Neural cell (in vitro differentiated cells): ENCODE results near the gene NOS1AP.

ENCODE experiments used
- MXI1 ChIP-seq: fragments of 450-650 bp; conservative IDR thresholded peaks from 2 replicates; pipeline ENCODE4 v1.6.1; 2014; ENCODE audit warnings: antibody characterized with exemption, mild to moderate bottlenecking; ENCODE audit not compliant: poor library complexity, severe bottlenecking
- POLR2AphosphoS5 ChIP-seq: IDR thresholded peaks from 2 replicates; pipeline ENCODE4 v1.6.1; 2012
- TAF1 ChIP-seq: IDR thresholded peaks from 2 replicates; pipeline ENCODE4 v1.6.1; 2012; ENCODE audit warnings: low read depth
- TF ChIP-seq, protein P1 (sequence below): fragments of 450-650 bp; IDR thresholded peaks from 2 replicates; pipeline ENCODE4 v1.5.1; 2014; ENCODE audit warnings: antibody characterized with exemption, mild to moderate bottlenecking, moderate library complexity; ENCODE audit not compliant: poor library complexity, severe bottlenecking

DNA sequence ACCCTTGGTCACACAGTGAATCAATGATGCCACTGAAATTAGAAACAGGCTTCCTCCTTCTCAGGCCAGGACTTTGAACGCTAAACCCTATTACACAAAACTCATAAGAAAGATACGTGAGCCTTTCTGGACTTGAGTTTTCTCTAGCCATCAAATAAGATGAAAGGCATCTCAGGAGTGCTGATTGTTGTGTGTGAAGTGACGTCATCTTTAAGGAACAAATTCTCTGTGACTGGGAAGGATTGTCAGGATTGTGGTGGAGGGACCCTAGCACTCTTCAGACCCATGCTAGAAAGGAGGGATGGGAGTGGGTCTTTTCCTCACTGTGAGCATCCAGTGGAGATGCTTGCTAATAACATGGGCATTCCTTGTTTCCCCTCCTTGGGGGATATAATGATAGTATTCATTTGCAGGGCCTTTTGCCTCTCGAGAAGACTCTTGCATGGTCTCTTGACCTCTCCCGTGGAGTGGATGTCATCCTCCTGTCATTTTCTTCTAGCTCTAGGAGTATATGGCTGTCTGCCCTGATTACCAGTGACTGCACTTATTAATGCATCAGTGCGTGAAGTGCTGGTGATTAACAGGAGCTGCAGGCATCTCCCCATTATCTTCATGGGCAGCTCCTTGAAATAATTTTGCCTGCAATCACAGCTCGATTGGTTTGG lies 267.3 kb downstream of the NOS1AP start:
- TF ChIP-seq, protein P1, sequence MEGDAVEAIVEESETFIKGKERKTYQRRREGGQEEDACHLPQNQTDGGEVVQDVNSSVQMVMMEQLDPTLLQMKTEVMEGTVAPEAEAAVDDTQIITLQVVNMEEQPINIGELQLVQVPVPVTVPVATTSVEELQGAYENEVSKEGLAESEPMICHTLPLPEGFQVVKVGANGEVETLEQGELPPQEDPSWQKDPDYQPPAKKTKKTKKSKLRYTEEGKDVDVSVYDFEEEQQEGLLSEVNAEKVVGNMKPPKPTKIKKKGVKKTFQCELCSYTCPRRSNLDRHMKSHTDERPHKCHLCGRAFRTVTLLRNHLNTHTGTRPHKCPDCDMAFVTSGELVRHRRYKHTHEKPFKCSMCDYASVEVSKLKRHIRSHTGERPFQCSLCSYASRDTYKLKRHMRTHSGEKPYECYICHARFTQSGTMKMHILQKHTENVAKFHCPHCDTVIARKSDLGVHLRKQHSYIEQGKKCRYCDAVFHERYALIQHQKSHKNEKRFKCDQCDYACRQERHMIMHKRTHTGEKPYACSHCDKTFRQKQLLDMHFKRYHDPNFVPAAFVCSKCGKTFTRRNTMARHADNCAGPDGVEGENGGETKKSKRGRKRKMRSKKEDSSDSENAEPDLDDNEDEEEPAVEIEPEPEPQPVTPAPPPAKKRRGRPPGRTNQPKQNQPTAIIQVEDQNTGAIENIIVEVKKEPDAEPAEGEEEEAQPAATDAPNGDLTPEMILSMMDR, result no peak
- TF ChIP-seq POLR2AphosphoS5 (no peak), MXI1 (no peak), TAF1 (no peak)
